ENCODE results near the gene KRTAP16-1.

KRTAP16-1 gene

GRCh38 chr17:41308918-41309359, at the start of gene KRTAP16-1:
TSS of gene KRTAP16-1 (minus strand) at chr17:41309309. CDS start at chr17:41309253, 56 bp downstream.
- Histone ChIP-seq H2AFZ (ENCODE audit: low read length) (peak within 1 kb of the TSS; percentile 86), H3K4me2 (ENCODE audit: low read depth, low read length) (peak within 1 kb of the TSS; percentile 94), H4K20me1 (ENCODE audit: insufficient read depth, low read length) (no peaks in the 10 kb centered on the region), H3K36me3 (replicated peaks; ENCODE audit: insufficient read depth, low read length) (no peaks in the 10 kb centered on the region), H3K79me2 (ENCODE audit: low read length) (no peaks in the 10 kb centered on the region), H3K27me3 (replicated peaks; ENCODE audit: insufficient read depth, low read length) (no peaks in the 10 kb centered on the region), H3K4me1 (ENCODE audit: low read length) (peaks cover 16% of the 10 kb centered on the region), H3K9me3 (replicated peaks; ENCODE audit: insufficient read depth, low read length) (no peaks in the 10 kb centered on the region), H3K9me2 (replicated peaks; ENCODE audit: insufficient read depth, low read length) (no peaks in the 10 kb centered on the region), H3K4me3 (ENCODE audit: low read length) (peak within 1 kb of the TSS; percentile 45), H3K9ac (ENCODE audit: low read length) (peak within 1 kb of the TSS; percentile 64), H3K27ac (ENCODE audit: low read length) (peak within 1 kb of the TSS; percentile 93), H3F3A (ENCODE audit: insufficient read depth, low read length) (peaks cover 17% of the 10 kb centered on the region)
- no peak for DNase-seq
- TF ChIP-seq, protein P1, sequence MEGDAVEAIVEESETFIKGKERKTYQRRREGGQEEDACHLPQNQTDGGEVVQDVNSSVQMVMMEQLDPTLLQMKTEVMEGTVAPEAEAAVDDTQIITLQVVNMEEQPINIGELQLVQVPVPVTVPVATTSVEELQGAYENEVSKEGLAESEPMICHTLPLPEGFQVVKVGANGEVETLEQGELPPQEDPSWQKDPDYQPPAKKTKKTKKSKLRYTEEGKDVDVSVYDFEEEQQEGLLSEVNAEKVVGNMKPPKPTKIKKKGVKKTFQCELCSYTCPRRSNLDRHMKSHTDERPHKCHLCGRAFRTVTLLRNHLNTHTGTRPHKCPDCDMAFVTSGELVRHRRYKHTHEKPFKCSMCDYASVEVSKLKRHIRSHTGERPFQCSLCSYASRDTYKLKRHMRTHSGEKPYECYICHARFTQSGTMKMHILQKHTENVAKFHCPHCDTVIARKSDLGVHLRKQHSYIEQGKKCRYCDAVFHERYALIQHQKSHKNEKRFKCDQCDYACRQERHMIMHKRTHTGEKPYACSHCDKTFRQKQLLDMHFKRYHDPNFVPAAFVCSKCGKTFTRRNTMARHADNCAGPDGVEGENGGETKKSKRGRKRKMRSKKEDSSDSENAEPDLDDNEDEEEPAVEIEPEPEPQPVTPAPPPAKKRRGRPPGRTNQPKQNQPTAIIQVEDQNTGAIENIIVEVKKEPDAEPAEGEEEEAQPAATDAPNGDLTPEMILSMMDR (IDR thresholded peaks at IDR 0.05; ENCODE audit: low read length) = no peak
- TF ChIP-seq EZH2phosphoT487 (IDR thresholded peaks at IDR 0.05; ENCODE audit: low read length) = no peak
- no peak for TF ChIP-seq EZH2 (optimal IDR thresholded peaks at IDR 0.05; ENCODE audit: low read depth, low read length)

GRCh38 chr17:41354536-41354935, 45.4 kb upstream of the KRTAP16-1 start:
- H3K4me2 ChIP-seq (ENCODE audit: low read depth, low read length) = no peak overlapping the region
- H3F3A ChIP-seq (ENCODE audit: insufficient read depth, low read length) = no peaks in the 10 kb centered on the region
- DNase-seq = no peak
- H3K36me3 ChIP-seq (replicated peaks; ENCODE audit: insufficient read depth, low read length) = no peaks in the 10 kb centered on the region
- TF ChIP-seq EZH2phosphoT487 (IDR thresholded peaks at IDR 0.05; ENCODE audit: low read length) (no peak), EZH2 (optimal IDR thresholded peaks at IDR 0.05; ENCODE audit: low read depth, low read length) (no peak)
- TF ChIP-seq, protein P1 (IDR thresholded peaks at IDR 0.05; ENCODE audit: low read length) = no peak
- H2AFZ ChIP-seq (ENCODE audit: low read length) = no peak overlapping the region
- H3K27me3 ChIP-seq (replicated peaks; ENCODE audit: insufficient read depth, low read length) = no peaks in the 10 kb centered on the region; the same call in 1 of the 2 replicates
- no peaks in the 10 kb centered on the region for H3K9me2 ChIP-seq (replicated peaks; ENCODE audit: insufficient read depth, low read length)
- H3K9me3 ChIP-seq (replicated peaks; ENCODE audit: insufficient read depth, low read length) = no peaks in the 10 kb centered on the region
- no peaks in the 10 kb centered on the region for H3K79me2 ChIP-seq (ENCODE audit: low read length)
- H3K9ac ChIP-seq (ENCODE audit: low read length) = no peak overlapping the region
- no peaks in the 10 kb centered on the region for H3K4me1 ChIP-seq (ENCODE audit: low read length)
- no peaks in the 10 kb centered on the region for H4K20me1 ChIP-seq (ENCODE audit: insufficient read depth, low read length)
- no peak overlapping the region for H3K27ac ChIP-seq (ENCODE audit: low read length)
- H3K4me3 ChIP-seq (ENCODE audit: low read length) = no peak overlapping the region

DNA sequence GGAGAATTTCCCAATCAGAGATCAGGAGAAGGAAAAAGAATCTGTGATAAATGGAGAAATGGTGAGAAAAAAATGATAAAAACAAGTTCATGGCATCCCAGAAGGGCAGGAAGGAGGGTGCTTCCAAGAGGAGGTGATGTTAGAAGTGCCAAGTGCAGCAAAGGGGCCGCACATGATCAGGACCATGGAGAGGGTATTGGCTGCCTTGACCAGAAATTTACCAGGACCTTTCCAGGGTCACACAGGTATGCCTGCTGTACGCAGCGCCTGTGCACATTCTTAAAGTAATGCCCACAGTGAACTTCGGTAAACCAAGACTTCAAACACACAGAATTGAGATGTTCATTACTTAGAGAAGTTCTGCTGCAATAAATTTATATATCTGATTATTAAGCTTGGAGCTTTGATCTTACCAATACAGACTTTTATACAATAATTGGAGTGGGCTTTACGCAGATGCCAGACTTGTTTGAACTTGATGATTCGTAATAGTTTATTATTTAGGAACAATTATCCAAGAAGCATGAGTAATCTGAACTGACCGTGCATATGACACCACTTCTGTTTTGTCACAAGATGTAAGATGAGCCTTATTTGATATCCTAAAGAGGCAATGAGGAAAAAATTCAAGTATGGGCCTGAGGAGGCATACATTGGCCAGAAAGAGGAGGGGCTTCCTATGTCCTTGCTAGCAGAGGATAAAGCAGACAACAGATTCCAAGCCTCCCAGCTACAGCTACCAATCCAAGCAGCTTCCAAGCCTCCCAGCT, 43.7 kb upstream of the KRTAP16-1 start:
- Histone ChIP-seq H3K4me2 (ENCODE audit: low read depth, low read length) (no peak overlapping the region), H3K79me2 (ENCODE audit: low read length) (no peaks in the 10 kb centered on the region), H2AFZ (ENCODE audit: low read length) (no peak overlapping the region), H3K9ac (ENCODE audit: low read length) (no peak overlapping the region), H3K27me3 (replicated peaks; ENCODE audit: insufficient read depth, low read length) (no peaks in the 10 kb centered on the region; the same call in 1 of the 2 replicates), H3K36me3 (replicated peaks; ENCODE audit: insufficient read depth, low read length) (no peaks in the 10 kb centered on the region), H3F3A (ENCODE audit: insufficient read depth, low read length) (no peaks in the 10 kb centered on the region), H3K9me3 (replicated peaks; ENCODE audit: insufficient read depth, low read length) (no peaks in the 10 kb centered on the region), H3K27ac (ENCODE audit: low read length) (no peak overlapping the region), H3K9me2 (replicated peaks; ENCODE audit: insufficient read depth, low read length) (no peaks in the 10 kb centered on the region), H4K20me1 (ENCODE audit: insufficient read depth, low read length) (no peaks in the 10 kb centered on the region), H3K4me1 (ENCODE audit: low read length) (no peaks in the 10 kb centered on the region), H3K4me3 (ENCODE audit: low read length) (no peak overlapping the region)
- no peak for DNase-seq
- TF ChIP-seq EZH2phosphoT487 (IDR thresholded peaks at IDR 0.05; ENCODE audit: low read length) = no peak
- TF ChIP-seq, protein P1 (IDR thresholded peaks at IDR 0.05; ENCODE audit: low read length) = no peak
- no peak for TF ChIP-seq EZH2 (optimal IDR thresholded peaks at IDR 0.05; ENCODE audit: low read depth, low read length)
